Kidney epithelial cell (primary cell): ENCODE measurements around the gene OR1F1. TPM values are rescaled to one million over a fixed set of nuclear protein-coding genes. Genes with fewer than 3 reads are reported as not detected.
"Not testable (repeated sequence)": the region's sequence is repeated elsewhere in the genome, so short reads cannot be mapped to it uniquely, and the experiment has no call there.

Experiments
- DNase-seq: peaks from one replicate; pipeline ENCODE4 v3.0.0-alpha.2; 2010; ENCODE audit warnings: low read depth
- H3K27me3 ChIP-seq: 2 replicates; pipeline ENCODE4 v1.6.0; 2011; ENCODE audit warnings: low read length; ENCODE audit not compliant: control insufficient read depth, insufficient read depth
- H3K36me3 ChIP-seq: 2 replicates; pipeline ENCODE4 v1.5.1; 2011; ENCODE audit warnings: low read length; ENCODE audit not compliant: control insufficient read depth, insufficient read depth
- H3K4me3 ChIP-seq: 2 replicates; pipeline ENCODE4 v1.5.1; 2011; ENCODE audit warnings: low read depth, mild to moderate bottlenecking, control low read depth, low read length
- total RNA-seq: library from RNA; depleted of rRNA; stranded (reverse); fragments of >200 nt; gene quantifications from 2 replicates; pipeline ENCODE4 v1.2.3, GENCODE V29; 2015
- TF ChIP-seq, protein P1 (sequence below): IDR thresholded peaks from 2 replicates; pipeline ENCODE4 v1.5.1; 2011; ENCODE audit warnings: mild to moderate bottlenecking, moderate library complexity, low read length, control low read depth, inconsistent platforms; ENCODE audit not compliant: insufficient read depth, poor library complexity, severe bottlenecking

Gene OR1F1
- total RNA-seq, 1 donor from 2014 or later, result not detected

GRCh38 chr16:3175157-3176093 is 12.6 kb upstream of the OR1F1 start:
- no peaks in the 10 kb centered on the region for H3K36me3 ChIP-seq
- peak overlapping the region; percentile 7 for H3K4me3 ChIP-seq
- no peak for DNase-seq
- H3K27me3 ChIP-seq, result peaks cover 51% of the 10 kb centered on the region
- TF ChIP-seq, protein P1, sequence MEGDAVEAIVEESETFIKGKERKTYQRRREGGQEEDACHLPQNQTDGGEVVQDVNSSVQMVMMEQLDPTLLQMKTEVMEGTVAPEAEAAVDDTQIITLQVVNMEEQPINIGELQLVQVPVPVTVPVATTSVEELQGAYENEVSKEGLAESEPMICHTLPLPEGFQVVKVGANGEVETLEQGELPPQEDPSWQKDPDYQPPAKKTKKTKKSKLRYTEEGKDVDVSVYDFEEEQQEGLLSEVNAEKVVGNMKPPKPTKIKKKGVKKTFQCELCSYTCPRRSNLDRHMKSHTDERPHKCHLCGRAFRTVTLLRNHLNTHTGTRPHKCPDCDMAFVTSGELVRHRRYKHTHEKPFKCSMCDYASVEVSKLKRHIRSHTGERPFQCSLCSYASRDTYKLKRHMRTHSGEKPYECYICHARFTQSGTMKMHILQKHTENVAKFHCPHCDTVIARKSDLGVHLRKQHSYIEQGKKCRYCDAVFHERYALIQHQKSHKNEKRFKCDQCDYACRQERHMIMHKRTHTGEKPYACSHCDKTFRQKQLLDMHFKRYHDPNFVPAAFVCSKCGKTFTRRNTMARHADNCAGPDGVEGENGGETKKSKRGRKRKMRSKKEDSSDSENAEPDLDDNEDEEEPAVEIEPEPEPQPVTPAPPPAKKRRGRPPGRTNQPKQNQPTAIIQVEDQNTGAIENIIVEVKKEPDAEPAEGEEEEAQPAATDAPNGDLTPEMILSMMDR, result no peak

- Histone ChIP-seq H3K27me3 (peaks cover 53% of the 10 kb centered on the region), H3K36me3 (no peaks in the 10 kb centered on the region), H3K4me3 (no peak overlapping the region)
- TF ChIP-seq, protein P1, result no peak
- DNase-seq, result no peak
Measured at GRCh38 chr16:3179651-3180050, 8.4 kb upstream of the OR1F1 start.

DNA sequence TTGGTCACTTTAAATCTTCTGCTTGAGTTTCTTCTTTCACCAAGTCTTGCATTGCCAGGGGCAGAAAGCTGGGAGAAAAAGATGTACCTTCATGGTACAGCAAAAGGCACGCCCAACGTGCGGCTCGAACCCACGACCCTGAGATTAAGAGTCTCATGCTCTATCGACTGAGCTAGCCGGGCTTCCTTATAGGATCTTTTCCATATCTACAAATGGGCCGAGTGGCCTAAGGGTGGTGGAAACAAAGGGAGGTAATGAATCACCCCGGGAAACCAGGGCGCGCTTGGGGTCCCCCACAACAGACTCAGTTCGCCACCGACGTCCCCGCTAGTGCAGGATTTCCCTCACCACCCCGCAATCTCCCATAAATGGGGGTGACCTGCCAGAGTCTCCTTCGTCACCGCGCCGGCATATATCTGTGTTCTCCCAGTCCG is 7.5 kb upstream of the OR1F1 start:
- TF ChIP-seq, protein P1, result no peak
- Histone ChIP-seq H3K27me3 (peaks cover 47% of the 10 kb centered on the region), H3K4me3 (no peak overlapping the region), H3K36me3 (no peaks in the 10 kb centered on the region)
- no peak for DNase-seq

GRCh38 chr16:3182293-3182607 is 5.8 kb upstream of the OR1F1 start:
- H3K27me3 ChIP-seq, result peaks cover 43% of the 10 kb centered on the region
- not testable (repeated sequence) for DNase-seq, H3K4me3 ChIP-seq, H3K36me3 ChIP-seq

- TF ChIP-seq, protein P1, result no peak
- H3K4me3 ChIP-seq, result peak overlapping the region; percentile 39
- H3K27me3 ChIP-seq, result peaks cover 41% of the 10 kb centered on the region
- no peaks in the 10 kb centered on the region for H3K36me3 ChIP-seq
- no peak for DNase-seq
Measured at GRCh38 chr16:3182608-3183444, 5.2 kb upstream of the OR1F1 start.

DNA sequence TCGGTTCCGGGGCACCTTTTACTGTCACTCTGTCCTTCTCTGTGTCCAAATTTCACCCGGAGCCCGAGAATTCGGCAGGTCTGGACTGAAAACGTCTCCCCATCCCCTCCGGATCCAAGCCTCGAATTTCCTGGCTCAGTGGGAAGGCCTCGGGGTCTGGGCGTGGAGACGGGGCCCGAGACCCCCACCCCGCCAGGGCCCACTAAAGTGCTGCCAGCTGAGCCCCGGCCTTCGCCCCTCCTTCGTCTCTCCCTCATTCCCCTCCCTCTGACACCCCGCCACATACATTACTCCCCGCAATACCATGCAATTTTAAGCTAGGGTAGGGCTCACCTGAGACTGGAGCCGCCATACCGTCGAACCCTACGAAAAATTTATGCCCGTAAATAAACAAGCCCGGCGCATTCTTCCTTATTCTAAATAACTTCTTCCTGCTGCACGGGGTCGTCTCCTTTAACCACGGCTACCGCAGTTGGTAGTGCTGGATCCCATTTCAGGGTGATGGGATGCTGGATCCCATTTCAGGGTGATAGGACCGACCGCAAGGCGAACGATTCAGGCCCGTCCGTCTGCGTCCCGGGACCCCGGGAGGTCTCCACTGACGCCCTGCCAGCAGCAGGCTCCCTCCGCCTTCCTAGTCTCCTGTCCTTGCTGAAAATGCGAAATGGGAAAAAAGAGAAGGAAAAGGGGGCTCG is 4.4 kb upstream of the OR1F1 start:
- DNase-seq, result no peak
- TF ChIP-seq, protein P1, result no peak
- H3K27me3 ChIP-seq, result peaks cover 41% of the 10 kb centered on the region

More for the DNA sequence above, 4.4 kb upstream of the OR1F1 start:
- H3K4me3 ChIP-seq, result peak overlapping the region; percentile 39
- H3K36me3 ChIP-seq, result no peaks in the 10 kb centered on the region
